GM12892 (cell line): ENCODE data around the gene IRAK2.
"Not testable (repeated sequence)": the region's sequence is repeated elsewhere in the genome, so short reads cannot be mapped to it uniquely, and the experiment has no call there.

ENCODE experiments used
- DNase-seq: peaks from one replicate; pipeline ENCODE4 v3.0.0; 2011; ENCODE audit not compliant: insufficient read length
- FAIRE-seq: peaks from 2 replicates; lab custom pipeline; 2011; peaks lifted over from hg19 to GRCh38; lab: Jason Lieb, UNC
- POLR2A ChIP-seq: IDR thresholded peaks from 2 replicates; pipeline ENCODE4 v1.6.1; 2011; ENCODE audit warnings: low read depth, low read length, control low read depth
- POLR2AphosphoS5 ChIP-seq: IDR thresholded peaks from 2 replicates; pipeline ENCODE4 v1.6.1; 2011; ENCODE audit warnings: low read depth, low read length, control low read depth
- TAF1 ChIP-seq: IDR thresholded peaks from 2 replicates; pipeline ENCODE4 v1.6.1; 2011; ENCODE audit warnings: low read depth, mild to moderate bottlenecking, control low read depth, low read length, borderline replicate concordance

IRAK2 gene

GRCh38 chr3:10251006-10251405, 86.3 kb downstream of the IRAK2 start:
- FAIRE-seq = no peak
- DNase-seq = no peak
- TF ChIP-seq POLR2A = no peak
- TF ChIP-seq POLR2AphosphoS5 = no peak
- TF ChIP-seq TAF1 = no peak

DNA sequence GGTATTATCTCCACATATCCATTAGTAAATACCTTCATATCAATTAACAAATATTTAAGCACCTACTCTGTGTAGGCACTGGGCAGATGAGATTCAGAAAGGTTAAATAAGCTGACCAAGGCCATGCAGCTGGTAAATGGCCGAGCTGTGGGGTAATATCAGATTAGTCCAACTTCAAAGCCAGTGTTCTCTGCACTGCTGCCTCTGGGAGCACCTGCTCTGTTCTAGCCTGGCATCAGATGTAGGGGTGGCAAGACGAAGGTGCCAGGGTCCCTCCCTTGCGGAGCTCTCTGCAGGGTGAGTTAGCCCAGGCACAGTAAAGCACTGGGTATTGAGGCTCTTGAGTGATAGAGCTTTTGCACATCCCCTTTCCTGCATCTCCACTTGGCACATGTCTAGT, 89.0 kb downstream of the IRAK2 start:
- DNase-seq = no peak
- FAIRE-seq = no peak
- TF ChIP-seq TAF1 (no peak), POLR2A (no peak), POLR2AphosphoS5 (no peak)

DNA sequence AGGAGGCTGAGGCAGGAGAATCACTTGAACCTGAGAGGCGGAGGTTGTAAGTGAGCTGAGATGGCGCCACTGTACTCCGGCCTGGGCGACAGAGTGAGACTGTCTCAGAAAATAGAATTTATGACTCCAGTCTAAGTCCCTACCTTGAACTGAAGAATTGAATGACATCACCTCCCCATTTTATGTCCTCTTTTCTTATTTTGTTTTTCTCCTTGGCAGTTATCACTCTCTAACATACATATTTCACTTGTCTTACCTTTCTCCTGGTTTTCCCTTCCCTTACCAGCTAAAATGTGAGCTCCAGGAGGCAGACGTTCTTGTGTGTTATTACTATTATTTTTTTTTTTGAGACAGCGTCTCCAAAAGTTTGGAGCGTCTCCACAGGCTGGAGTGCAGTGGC, 91.1 kb downstream of the IRAK2 start:
- DNase-seq (no peak), FAIRE-seq (no peak)
- TF ChIP-seq TAF1 = no peak
- no peak for TF ChIP-seq POLR2AphosphoS5
- TF ChIP-seq POLR2A = no peak

- TF ChIP-seq POLR2AphosphoS5 (no peak), POLR2A (no peak), TAF1 (no peak)
- FAIRE-seq (no peak), DNase-seq (no peak)
These were observed 94.3 kb downstream of the IRAK2 start for GRCh38 chr3:10259036-10259435.

DNA sequence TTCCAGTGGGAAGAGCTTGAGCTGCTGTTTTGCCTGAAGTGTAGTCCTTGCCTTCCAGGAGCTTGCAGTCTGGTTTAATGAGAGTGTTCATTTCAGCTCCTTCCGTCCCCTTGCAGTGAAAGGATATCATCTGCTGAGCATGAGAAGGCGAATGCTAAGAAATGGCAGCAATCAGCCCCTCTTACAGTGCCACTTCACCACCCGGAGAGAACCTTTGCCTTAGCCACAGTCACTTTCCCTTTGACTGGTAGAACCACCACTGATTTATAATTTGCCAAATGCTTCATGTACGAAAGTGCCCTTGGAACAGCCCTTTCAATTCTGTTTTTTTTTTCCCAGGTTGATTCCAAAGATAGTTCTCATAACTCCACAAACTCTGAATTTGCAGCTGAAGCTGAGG, 95.1 kb downstream of the IRAK2 start:
- FAIRE-seq = no peak

DNA sequence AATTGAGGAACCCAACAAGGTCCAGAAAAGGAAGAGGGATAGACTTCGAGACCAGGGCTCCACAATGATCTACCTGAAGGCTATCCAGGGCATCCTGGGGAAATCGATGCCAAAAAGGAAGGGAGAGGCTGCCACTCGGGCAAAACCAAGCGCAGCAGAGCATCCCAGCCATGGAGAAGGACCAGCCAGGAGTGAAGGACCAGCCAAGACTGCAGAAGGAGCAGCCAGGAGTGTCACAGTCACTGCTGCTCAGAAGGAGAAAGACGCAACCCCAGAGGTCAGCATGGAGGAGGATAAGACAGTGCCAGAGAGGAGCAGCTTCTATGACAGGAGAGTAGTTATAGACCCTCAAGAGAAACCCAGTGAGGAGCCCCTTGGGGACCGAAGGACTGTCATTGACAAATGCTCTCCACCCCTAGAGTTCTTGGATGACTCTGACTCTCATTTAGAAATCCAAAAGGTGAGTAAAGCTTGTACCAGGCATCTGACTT, 95.5 kb downstream of the IRAK2 start:
- DNase-seq (no peak), FAIRE-seq (no peak)
- TF ChIP-seq TAF1 (no peak), POLR2AphosphoS5 (no peak), POLR2A (no peak)

More for the DNA sequence above, 95.1 kb downstream of the IRAK2 start:
- no peak for DNase-seq
- TF ChIP-seq TAF1 (no peak), POLR2AphosphoS5 (no peak), POLR2A (no peak)

DNA sequence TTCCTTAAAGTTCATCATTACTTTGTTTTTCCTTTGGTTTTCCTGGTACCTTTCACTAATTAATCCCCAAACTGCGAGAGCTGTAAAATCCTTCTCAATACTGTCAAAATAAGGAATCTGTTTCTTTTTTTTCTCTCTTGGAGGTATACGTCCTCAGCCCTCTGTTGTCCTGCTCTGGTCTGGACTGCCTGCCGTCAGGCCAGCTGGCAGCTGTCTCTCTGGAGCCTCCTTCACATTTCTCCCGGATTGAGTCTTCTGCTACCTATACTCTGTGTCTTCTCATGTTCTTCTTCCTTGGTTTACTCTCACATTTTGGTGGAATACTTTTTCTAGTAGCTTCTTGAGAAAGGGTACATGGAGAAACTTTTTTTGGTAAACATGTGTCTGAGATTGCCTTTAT, 97.3 kb downstream of the IRAK2 start:
- no peak for TF ChIP-seq POLR2A
- TF ChIP-seq POLR2AphosphoS5 = no peak
- TF ChIP-seq TAF1 = no peak
- FAIRE-seq (no peak), DNase-seq (no peak)

- no peak for TF ChIP-seq POLR2A
- TF ChIP-seq TAF1 = no peak
- no peak for TF ChIP-seq POLR2AphosphoS5
- FAIRE-seq = no peak
- DNase-seq = no peak
These were observed 99.1 kb downstream of the IRAK2 start for GRCh38 chr3:10263646-10264363.

- TF ChIP-seq TAF1 (no peak), POLR2A (no peak), POLR2AphosphoS5 (no peak)
- FAIRE-seq (no peak), DNase-seq (no peak)
These were observed 101.1 kb downstream of the IRAK2 start for GRCh38 chr3:10265833-10266232.

DNA sequence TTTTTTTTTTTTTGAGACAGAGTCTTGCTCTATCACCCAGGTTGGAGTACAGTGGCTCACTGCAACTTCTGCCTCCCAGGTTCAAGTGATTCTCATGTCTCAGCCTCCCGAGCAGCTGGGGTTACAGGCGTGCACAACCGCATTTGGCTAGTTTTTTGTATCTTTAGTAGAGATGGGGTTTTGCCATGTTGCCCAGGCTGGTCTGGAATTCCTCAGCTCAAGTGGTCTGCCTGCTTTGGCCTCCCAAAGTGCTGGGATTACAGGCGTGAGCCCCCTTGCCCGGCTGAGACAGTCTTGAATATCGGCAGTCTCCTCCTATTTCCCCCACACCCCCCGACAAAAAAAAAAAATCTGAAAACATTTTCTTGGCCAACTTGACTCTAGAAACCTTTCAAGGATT, 102.2 kb downstream of the IRAK2 start:
- DNase-seq, FAIRE-seq: not testable (repeated sequence)

GRCh38 chr3:10268116-10268515, 103.4 kb downstream of the IRAK2 start:
- FAIRE-seq = no peak
- no peak for TF ChIP-seq TAF1
- no peak for TF ChIP-seq POLR2AphosphoS5
- DNase-seq = no peak

- DNase-seq (no peak), FAIRE-seq (no peak)
- TF ChIP-seq TAF1 (no peak), POLR2AphosphoS5 (no peak), POLR2A (no peak)
These were observed 104.2 kb downstream of the IRAK2 start for GRCh38 chr3:10268930-10269329.

- FAIRE-seq (no peak), DNase-seq (no peak)
- TF ChIP-seq POLR2AphosphoS5 (no peak), POLR2A (no peak), TAF1 (no peak)
These were observed 104.7 kb downstream of the IRAK2 start for GRCh38 chr3:10269443-10269842.

- DNase-seq, FAIRE-seq: not testable (repeated sequence)
These were observed 107.8 kb downstream of the IRAK2 start for GRCh38 chr3:10272476-10272875.

- FAIRE-seq = no peak
- DNase-seq = no peak
- TF ChIP-seq TAF1 (no peak), POLR2A (no peak), POLR2AphosphoS5 (no peak)
These were observed 108.3 kb downstream of the IRAK2 start for GRCh38 chr3:10272977-10273376.
